ENCODE measurements around the gene CHL1. TPM values are rescaled to one million over a fixed set of nuclear protein-coding genes. Genes with fewer than 3 reads are reported as not detected.
A peak's percentile ranks its signal among the peaks of the same experiment; 100 is the strongest.

CHL1 gene
- total and polyA plus RNA-seq, 2 of the 8 experiments (the other 6 are each of a cell fraction or from before 2014, with no cell fraction given) = 0.05 to 0.99 TPM

DNA sequence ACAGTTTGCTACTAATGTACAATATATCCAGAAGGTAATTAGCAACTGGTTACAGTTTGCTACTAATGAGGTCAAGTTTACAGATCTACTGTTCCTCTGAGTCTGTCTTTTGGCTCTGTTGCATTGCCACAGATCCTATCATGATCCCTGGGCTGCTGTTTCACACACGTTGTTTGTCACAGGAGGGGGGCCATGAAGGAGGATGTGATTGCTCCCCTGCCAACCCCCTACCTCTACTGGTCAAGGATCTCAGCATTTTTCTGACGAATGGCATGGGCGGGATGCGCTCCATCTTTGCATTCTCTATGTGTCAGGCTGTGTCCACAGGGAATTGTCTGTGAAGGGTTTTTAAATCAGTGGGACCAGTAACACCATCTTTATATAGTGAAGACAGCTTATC is 91.9 kb downstream of the CHL1 start:
- POLR2A ChIA-PET (ENCODE audit: partially characterized antibody) = no interaction called here
- Histone ChIP-seq H3K4me3 (ENCODE audit: extremely low read depth in 1 of 4, insufficient read depth in 2 of 4, low read depth in 3 of 4, low read length in 4 of 4) (no peak overlapping the region), H3K4me2 (ENCODE audit: insufficient read depth in 1 of 2, low read depth in 2 of 2, low read length in 2 of 2) (no peak overlapping the region), H3K79me1 (ENCODE audit: low read depth, low read length) (no peaks in the 10 kb centered on the region), H2BK120ac (replicated peaks; ENCODE audit: low read depth, low read length) (no peak overlapping the region), H4K20me1 (replicated peaks in 1 of 2; ENCODE audit: control insufficient read depth in 1 of 2, insufficient read depth in 2 of 2, low read length in 2 of 2) (no peaks in the 10 kb centered on the region), H3K4ac (replicated peaks; ENCODE audit: insufficient read length, low read depth, low read length) (no peak overlapping the region), H3K79me2 (ENCODE audit: control insufficient read depth in 1 of 2, insufficient read depth in 2 of 2, low read length in 2 of 2) (no peaks in the 10 kb centered on the region), H3K18ac (ENCODE audit: extremely low read depth, low read length) (no peak overlapping the region), H3K14ac (ENCODE audit: insufficient read length) (no peak overlapping the region), H2BK5ac (ENCODE audit: low read depth, low read length) (no peak overlapping the region), H3K23me2 (ENCODE audit: low read depth, low read length) (no peaks in the 10 kb centered on the region), H2BK12ac (ENCODE audit: low read depth, low read length) (no peak overlapping the region), H3K56ac (replicated peaks; ENCODE audit: insufficient read length, low read depth, low read length) (no peak overlapping the region), H3K27ac (ENCODE audit: low read depth, low read length) (no peak overlapping the region), H2AFZ (ENCODE audit: low read length) (peak overlapping the region; percentile 44; the same call in 1 of the 2 replicates), H4K91ac (replicated peaks; ENCODE audit: insufficient read length, low read length) (no peak overlapping the region), H3K4me1 (replicated peaks in 1 of 4; ENCODE audit: control insufficient read depth in 3 of 4, insufficient read depth in 4 of 4, low read length in 3 of 4) (no peaks in the 10 kb centered on the region), H4K5ac (ENCODE audit: insufficient read length, low read depth, low read length) (no peak overlapping the region), H3K27me3 (replicated peaks in 1 of 4; ENCODE audit: control insufficient read depth in 3 of 4, extremely low read depth in 1 of 4, insufficient read depth in 3 of 4, low read length in 3 of 4) (no peaks in the 10 kb centered on the region), H2AK5ac (ENCODE audit: low read depth, low read length) (no peak overlapping the region), H2BK20ac (ENCODE audit: low read length) (no peak overlapping the region), H4K8ac (ENCODE audit: extremely low read depth, insufficient read depth, low read length) (no peak overlapping the region), H2BK15ac (ENCODE audit: low read length) (no peak overlapping the region), H3K9ac (replicated peaks in 1 of 4; ENCODE audit: extremely low read depth in 1 of 4, low read depth in 3 of 4, low read length in 3 of 4) (no peak overlapping the region), H3K9me3 (ENCODE audit: insufficient read depth in 2 of 2, low read depth in 1 of 2, low read length in 1 of 2) (no peaks in the 10 kb centered on the region), H3K23ac (ENCODE audit: insufficient read length) (no peak overlapping the region), H3K36me3 (ENCODE audit: control insufficient read depth in 2 of 4, insufficient read depth in 4 of 4, low read length in 3 of 4) (no peaks in the 10 kb centered on the region)
- CTCF ChIA-PET (ENCODE audit: partially characterized antibody) = no interaction called here
- TF ChIP-seq SUZ12 (IDR thresholded peaks at IDR 0.05; ENCODE audit: low read length) (no peak), KDM1A (IDR thresholded peaks at IDR 0.05; ENCODE audit: borderline replicate concordance, low read length) (no peak), EGR1 (IDR thresholded peaks at IDR 0.05; ENCODE audit: borderline replicate concordance, low read depth, low read length) (no peak)
- WGBS, 2 experiments (ENCODE audit: extremely low coverage in 1 of 2, insufficient coverage in 1 of 2, insufficient read length in 1 of 2, insufficient replicate concordance in 2 of 2, low coverage in 1 of 2, low lambda C conversion rate in 2 of 2, missing lambda C conversion rate in 1 of 2) = 75% methylated on average over 4 of the region's 4 CpGs; no CpG with 5 or more reads in 1 of the 2 experiments
- DNase-seq (ENCODE audit: low read depth in 1 of 2, low spot score in 2 of 2) (no peak), FAIRE-seq (no peak)
